GM21723 (cell line): ENCODE results near the gene PPP1R12A.
"Not testable (repeated sequence)": the region's sequence is repeated elsewhere in the genome, so short reads cannot be mapped to it uniquely, and the experiment has no call there.

Source experiments
- ATAC-seq: cut with Tn5 transposase; IDR thresholded peaks from one replicate; pipeline ENCODE4 v1.9.1; 2021; ENCODE audit warnings: mild to moderate bottlenecking, moderate library complexity; ENCODE audit not compliant: unreplicated experiment

Gene PPP1R12A

GRCh38 chr12:79843978-79844377 is 90.9 kb downstream of the PPP1R12A start:
- ATAC-seq, result no peak

- no peak for ATAC-seq
These were observed 92.3 kb downstream of the PPP1R12A start for GRCh38 chr12:79842630-79843029.

GRCh38 chr12:79841878-79842265 is 93.0 kb downstream of the PPP1R12A start:
- no peak for ATAC-seq

- no peak for ATAC-seq
These were observed 93.5 kb downstream of the PPP1R12A start for GRCh38 chr12:79841248-79841877.

GRCh38 chr12:79838359-79838758 is 96.5 kb downstream of the PPP1R12A start:
- ATAC-seq, result no peak

- no peak for ATAC-seq
These were observed 97.3 kb downstream of the PPP1R12A start for GRCh38 chr12:79837575-79837974.

GRCh38 chr12:79835377-79835843 is 99.5 kb downstream of the PPP1R12A start:
- ATAC-seq, result no peak

- no peak for ATAC-seq
These were observed 100.1 kb downstream of the PPP1R12A start for GRCh38 chr12:79834712-79835376.

GRCh38 chr12:79830440-79830839 is 104.5 kb downstream of the PPP1R12A start:
- no peak for ATAC-seq

GRCh38 chr12:79828924-79829323 is 106.0 kb downstream of the PPP1R12A start:
- no peak for ATAC-seq

GRCh38 chr12:79827484-79827883 is 107.4 kb downstream of the PPP1R12A start:
- ATAC-seq, result no peak

- ATAC-seq, result no peak
These were observed 108.4 kb downstream of the PPP1R12A start for GRCh38 chr12:79826267-79827128.

GRCh38 chr12:79822475-79822874 is 112.4 kb downstream of the PPP1R12A start:
- ATAC-seq, result no peak

GRCh38 chr12:79818856-79819255 is 116.0 kb downstream of the PPP1R12A start:
- ATAC-seq, result no peak

- not testable (repeated sequence) for ATAC-seq
These were observed 150.4 kb downstream of the PPP1R12A start for GRCh38 chr12:79784366-79785065.

GRCh38 chr12:79782172-79782900 is 152.6 kb downstream of the PPP1R12A start:
- no peak for ATAC-seq

GRCh38 chr12:79778802-79779448 is 156.0 kb downstream of the PPP1R12A start:
- ATAC-seq, result no peak

- no peak for ATAC-seq
These were observed 158.8 kb downstream of the PPP1R12A start for GRCh38 chr12:79776111-79776510.

GRCh38 chr12:79775355-79776027 is 159.4 kb downstream of the PPP1R12A start:
- ATAC-seq, result no peak
